AG04449 (cell line): ENCODE data around the gene REV3L.

Experiments used
- CTCF ChIA-PET: fragments of 350-600 bp; formaldehyde crosslinking; extraction: SDS; loops from one replicate; lab custom pipeline; 2021; ENCODE audit warnings: antibody characterized with exemption; lab: Yijun Ruan, JAX
- POLR2A ChIA-PET: fragments of 400-600, 350-600 bp; formaldehyde crosslinking; extraction: SDS; loops from one replicate; lab custom pipeline; 2020; ENCODE audit warnings: antibody characterized with exemption, inconsistent platforms; lab: Yijun Ruan, JAX
- DNase-seq: peaks from one replicate; pipeline ENCODE4 v3.0.0-alpha.2; 2010; ENCODE audit warnings: low read depth, low spot score
- H3K4me3 ChIP-seq: 2 replicates; pipeline ENCODE4 v1.5.1; 2011; ENCODE audit warnings: low read depth, mild to moderate bottlenecking, control low read depth, low read length
- CTCF ChIP-seq: IDR thresholded peaks from one replicate; pipeline ENCODE4 v1.5.1; 2011; ENCODE audit warnings: mild to moderate bottlenecking, moderate library complexity, low read length, control low read depth, inconsistent platforms; ENCODE audit not compliant: insufficient read depth; ENCODE audit errors: missing control alignments

REV3L gene

GRCh38 chr6:111278731-111279130, 204.3 kb downstream of the REV3L start:
- ChIA-PET CTCF (no interaction called here), POLR2A (no interaction called here)
- no peak overlapping the region for H3K4me3 ChIP-seq
- no peak for DNase-seq
- no peak for TF ChIP-seq CTCF

DNA sequence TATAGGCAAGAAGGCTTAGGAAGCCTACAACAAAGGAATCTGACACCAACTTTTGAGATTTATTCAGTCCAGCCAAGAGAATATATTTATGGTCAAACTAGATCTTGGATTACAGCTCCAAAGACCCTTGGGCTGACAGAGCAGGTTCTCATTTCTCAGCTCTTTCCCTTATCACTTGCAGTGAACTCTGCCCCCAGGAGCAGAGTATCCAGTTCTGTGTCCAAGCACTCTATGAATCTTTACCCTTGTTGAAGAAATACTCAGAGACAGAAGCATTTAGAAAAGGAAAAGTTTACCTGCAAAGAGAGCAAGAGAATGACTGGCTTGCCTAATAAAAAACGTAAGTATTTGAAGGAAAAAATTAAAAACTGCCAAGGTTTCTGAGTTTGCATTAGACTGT, 205.2 kb downstream of the REV3L start:
- no peak overlapping the region for H3K4me3 ChIP-seq
- POLR2A ChIA-PET, result no interaction called here
- CTCF ChIA-PET, result interaction anchor here (1.2 kb wide), 1 partner anchor 15 kb away, joined by 4 read pairs; no protein-coding TSS in a partner anchor
- TF ChIP-seq CTCF, result no peak
- no peak for DNase-seq

DNA sequence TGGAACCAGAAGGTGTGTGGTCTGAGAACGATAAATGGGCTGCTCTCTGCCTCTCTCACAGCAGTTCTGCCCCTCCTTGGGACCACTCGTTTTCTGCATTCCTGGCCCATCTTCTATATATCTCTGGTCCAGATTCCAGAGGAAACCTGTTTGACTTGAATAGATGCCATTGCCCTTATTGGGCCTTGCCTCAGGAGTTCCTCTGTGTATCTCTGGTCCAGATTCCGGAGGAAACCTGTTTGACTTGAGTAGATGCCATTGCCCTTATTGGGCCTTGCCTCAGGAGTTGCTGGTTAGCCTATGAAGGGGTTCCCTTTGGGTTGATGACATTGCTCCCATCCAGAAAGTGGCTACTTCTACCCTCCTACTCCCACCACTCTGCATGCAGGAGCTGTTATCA, 206.3 kb downstream of the REV3L start:
- ChIA-PET POLR2A (no interaction called here), CTCF (interaction anchor here (1.0 to 1.2 kb wide), 2 partner anchors 13 to 18 kb away, joined by 3 to 4 read pairs; a partner anchor contains a TSS)
- DNase-seq, result no peak
- TF ChIP-seq CTCF, result no peak
- no peak overlapping the region for H3K4me3 ChIP-seq

- CTCF ChIA-PET, result interaction anchor here (1.2 to 1.5 kb wide), 2 partner anchors 17 kb away, joined by 3 to 8 read pairs; a partner anchor contains a TSS
- POLR2A ChIA-PET, result no interaction called here
- no peak overlapping the region for H3K4me3 ChIP-seq
- no peak for TF ChIP-seq CTCF
- DNase-seq, result no peak
Measured at GRCh38 chr6:111276335-111276734, 206.7 kb downstream of the REV3L start.

- CTCF ChIA-PET, result interaction anchor here (1.5 kb wide), 1 partner anchor 16 kb away, joined by 8 read pairs; a partner anchor contains a TSS
- no peak for TF ChIP-seq CTCF
- H3K4me3 ChIP-seq, result no peak overlapping the region
Measured at GRCh38 chr6:111274593-111275217, 208.3 kb downstream of the REV3L start.

GRCh38 chr6:111270121-111270520, 212.9 kb downstream of the REV3L start:
- CTCF ChIA-PET, result interaction anchor here (1.6 kb wide), 1 partner anchor 11 kb away, joined by 9 read pairs; a partner anchor contains a TSS
- no peak for DNase-seq
- POLR2A ChIA-PET, result no interaction called here
- TF ChIP-seq CTCF, result no peak
- H3K4me3 ChIP-seq, result no peak overlapping the region

More at GRCh38 chr6:111274593-111275217, 208.3 kb downstream of the REV3L start:
- no peak for DNase-seq
- POLR2A ChIA-PET, result no interaction called here
